Stimulated activated CD4-positive, alpha-beta T cell treated with anti-CD3 and anti-CD28 coated beads, Interleukin-4, amount 100 ng/mL, for 1 hour (primary cell): Measurements from ENCODE around the gene USP32.
A peak's percentile ranks its signal among the peaks of the same experiment; 100 is the strongest.
"Not testable (repeated sequence)": the region's sequence is repeated elsewhere in the genome, so short reads cannot be mapped to it uniquely, and the experiment has no call there.

Source experiments
- DNase-seq: peaks from one replicate; pipeline ENCODE4 v3.0.0-alpha.2; 2020

USP32 gene

DNA sequence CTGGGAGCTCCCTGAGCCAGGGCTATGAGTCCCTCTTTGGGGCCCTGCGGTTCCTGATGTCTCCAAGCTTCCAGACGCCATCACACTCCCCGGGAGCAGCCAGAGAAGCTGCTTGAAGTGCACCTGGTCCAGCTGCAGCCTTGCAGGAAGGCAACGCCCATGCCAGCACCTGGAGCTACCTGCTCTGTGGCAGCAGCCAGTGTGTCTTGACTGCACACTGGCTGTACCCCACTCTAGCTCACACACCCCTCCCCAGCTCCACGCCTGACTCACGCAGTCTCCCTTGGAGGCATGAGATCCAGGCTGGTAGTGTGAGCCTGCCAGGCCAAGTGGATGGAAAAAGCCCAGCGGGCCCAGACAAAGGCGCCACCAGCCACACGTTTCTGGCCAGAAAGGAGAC, 63.3 kb downstream of the USP32 start:
- no peak for DNase-seq

DNA sequence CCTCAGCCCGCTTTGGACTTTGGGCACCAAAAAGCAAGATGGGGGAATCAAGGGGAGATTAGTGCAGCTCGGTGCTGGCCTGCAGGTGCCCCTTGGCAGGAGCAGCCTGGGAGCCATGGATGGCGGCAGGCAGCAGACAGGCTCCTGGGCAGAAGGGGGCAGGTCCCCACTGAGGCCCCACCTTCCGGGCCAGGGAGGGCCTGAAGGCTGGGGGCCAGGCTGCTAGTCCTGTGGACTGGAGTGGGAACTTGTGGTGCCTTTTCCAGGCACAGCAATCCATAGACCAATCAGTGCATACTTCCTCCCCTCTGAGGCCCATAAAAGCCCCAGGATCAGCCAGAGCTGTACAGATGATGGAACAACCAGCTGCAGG, 64.0 kb downstream of the USP32 start:
- DNase-seq: no peak

DNA sequence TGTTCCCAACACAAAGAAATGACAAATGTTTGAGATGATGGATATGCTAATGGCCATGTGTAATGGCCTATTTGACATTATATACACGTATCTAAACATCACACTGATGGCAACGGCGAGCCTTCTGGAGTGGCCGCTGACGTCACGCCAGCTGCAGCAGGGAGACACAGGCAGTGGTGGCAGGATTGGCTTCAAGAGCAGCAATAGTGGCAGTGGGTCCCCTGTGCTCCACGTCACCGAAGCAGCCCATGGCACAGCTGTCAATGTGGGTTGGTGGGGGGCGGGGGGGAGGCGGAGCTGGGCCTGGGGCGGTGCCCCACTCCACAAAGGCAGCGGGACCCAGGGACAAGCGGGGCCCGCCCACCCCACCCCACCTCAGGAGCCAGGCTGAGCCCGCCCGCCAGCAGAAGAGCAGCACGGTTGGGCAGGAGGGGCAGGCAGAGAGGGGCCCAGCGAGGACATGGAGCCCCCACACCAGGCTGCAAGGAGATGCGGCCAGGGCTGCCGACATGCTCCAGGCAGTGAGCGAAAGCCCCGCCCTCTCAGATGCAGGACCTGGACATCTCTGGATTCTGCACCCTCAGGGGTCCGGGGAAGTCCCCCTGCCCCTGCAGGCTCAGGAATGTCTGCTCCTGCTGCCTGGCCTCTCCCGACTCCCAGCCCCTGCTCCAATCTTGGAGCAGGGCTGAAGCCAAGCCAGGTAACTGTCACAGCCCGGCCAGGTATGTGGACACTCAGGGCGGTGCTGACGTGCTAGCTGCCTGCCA, 64.6 kb downstream of the USP32 start:
- no peak for DNase-seq

DNA sequence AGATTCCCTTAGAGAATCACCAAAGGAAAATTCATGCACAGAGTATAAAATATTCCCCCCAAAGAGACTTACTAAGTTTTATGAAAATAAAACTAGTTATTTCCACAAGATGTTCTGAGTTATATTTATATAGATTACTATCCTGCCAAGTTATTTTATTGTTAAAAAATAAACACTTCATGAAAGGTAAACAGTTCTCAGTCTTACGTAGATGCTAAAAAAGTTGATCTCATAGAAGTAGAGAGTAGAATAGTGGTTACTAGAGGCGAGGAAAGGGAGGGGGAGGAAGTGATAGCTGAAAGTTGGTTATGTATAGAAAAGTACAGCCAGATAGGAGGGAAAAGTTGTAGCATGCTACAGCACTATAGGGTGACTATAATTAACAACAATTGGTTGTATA, 65.2 kb downstream of the USP32 start:
- DNase-seq: no peak

DNA sequence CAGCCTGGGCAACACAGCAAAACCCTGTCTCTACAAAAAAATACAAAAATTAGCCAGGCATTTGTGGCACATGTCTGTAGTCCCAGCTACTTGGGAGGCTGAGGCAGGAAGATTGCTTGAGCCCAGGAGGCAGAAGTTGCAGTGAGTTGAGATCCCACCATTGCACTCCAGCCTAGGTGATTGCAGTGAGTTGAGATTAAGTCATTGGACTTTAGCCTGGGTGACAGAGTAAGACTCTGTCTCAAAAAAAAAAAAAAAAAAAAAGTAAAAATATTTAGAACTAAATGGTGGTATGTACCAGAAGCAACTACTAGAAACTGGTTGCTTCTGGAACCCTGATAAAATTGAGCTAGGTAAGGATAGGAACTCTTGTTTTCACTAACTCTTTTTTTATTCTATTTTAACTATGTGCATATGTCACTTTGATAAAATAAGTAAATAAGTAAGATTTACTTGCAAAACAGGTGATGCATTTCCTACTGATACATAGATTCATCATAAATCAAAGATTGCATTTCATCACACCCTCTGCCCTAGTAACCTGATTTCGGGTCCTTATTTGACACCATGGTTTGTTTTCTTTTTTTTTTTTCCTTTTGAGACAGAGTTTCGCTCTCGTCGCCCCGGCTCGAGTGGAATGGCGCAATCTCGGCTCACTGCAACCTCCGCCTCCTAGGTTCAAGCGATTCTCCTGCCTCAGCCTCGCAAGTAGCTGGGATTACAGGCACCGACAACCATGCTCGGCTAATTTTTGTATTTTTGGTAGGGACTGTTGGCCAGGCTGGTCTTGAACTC, 66.0 kb downstream of the USP32 start:
- DNase-seq: no peak

DNA sequence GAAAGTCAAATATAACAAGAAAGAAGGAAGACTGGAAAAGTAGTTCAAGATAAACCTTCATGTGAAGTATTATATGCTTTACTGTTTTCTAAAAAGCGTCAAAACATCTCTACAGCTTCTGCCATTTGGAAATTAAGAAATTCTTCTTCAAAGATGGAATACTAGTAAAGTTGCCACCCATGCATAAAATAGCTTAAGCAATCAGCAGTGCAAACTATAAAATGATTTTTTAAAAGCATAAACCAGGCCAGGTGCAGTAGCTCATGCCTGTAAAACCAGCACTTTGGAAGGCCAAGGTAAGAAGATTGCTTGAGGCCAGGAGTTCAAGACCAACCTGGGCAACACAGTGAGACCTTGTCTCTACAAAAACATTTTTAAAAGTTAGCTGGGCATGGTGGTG, 68.2 kb downstream of the USP32 start:
- DNase-seq: no peak

DNA sequence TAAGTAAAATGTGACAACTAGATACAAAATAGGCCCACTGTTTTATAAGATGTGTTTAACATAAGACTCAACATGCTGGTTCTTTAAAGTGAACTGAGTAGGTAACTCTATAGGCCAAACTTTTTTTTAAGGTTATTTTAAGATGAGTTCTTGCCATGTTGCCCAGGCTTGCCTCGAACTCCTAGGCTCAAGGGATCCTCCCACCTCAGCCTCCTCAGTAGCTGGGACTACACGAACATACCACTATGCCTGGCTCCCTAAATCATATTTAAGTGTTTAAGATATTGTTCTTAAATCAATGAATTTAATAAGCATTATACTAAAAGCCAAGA, 69.9 kb downstream of the USP32 start:
- no peak for DNase-seq

DNA sequence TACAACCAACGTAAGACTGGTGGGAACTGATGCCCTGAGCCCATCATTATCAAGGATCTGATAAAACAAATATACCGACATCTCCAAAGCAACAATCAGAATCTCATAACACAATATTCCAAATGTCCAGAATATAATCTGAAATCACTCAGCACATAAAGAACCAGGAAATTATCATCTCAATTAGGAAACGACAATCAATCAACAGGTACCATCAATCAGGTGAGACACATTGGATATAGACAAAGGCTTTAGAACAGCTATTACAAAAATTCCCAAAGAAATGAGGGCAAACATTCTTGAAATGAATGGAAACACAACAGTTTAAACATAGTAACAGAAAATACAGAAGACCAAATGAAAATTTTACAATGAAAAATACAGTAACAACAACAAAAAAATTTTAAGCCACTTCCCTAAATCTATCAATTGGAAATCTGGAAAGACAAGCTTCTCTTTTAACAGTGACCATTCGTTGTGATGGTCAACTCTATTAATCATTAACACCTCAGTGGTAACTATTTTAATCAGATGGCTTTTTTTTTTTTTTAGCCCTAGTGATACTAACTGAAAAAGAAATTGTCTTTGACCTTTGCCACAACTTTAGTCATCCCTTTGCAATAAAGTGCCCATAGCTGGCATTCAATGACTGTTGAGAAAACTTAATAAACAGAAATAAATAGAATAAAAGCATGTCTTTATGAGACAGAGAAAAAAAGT, 70.4 kb downstream of the USP32 start:
- no peak for DNase-seq

DNA sequence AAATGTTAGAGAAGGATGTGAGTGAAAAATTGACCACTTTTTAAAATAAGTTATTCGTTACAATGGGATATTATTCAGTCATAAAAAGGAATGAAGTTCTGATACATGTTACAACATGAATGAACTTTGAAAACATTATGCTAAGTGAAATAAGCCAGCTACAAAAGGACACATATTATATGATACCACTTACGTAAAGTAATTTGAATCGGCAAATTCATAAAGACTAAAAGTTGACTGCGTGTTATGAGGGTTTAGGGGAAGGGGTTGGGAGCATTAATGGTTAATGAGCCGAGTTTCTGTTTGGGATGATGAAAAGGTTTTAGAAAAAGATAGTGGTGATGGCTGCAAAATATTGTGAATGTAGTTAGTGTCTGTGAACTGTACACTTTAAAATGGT, 73.1 kb downstream of the USP32 start:
- DNase-seq: no peak

DNA sequence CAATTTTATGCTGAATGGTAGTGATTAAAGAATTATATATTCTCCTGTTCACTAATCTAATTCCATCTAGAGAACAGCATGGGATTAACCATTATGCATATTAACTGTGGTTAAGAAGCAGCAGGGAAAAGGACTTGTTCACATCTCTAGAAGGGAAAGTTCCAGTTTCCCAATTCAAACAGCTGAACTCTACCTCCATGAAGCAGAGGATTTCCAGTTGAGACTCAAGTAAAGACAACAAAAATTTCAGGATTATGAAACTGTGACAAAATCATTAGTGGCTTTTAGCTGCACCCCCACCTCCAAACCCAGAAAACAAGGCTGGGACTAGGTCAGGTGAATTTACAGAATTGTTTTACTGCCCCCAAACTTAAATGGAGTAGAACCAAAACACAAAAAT, 73.6 kb downstream of the USP32 start:
- DNase-seq: no peak

DNA sequence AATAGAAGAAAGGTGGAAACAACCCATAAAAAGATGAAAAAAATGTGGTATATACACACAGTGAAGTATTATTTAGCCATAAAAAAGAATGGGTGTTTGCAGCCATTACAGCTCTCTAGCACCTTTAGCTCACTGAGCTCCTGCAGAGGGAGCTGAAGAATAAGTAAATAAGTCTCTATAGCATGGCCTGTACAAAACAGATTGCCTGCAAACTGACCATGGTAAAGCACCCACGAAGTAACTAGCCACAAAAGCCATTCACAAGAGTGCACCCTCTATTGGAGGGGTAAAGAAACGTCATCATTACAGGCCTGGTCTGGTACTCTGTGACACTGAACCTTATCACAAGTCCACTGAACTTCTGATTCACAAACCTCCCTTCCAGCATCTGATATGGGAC, 76.3 kb downstream of the USP32 start:
- no peak for DNase-seq

DNA sequence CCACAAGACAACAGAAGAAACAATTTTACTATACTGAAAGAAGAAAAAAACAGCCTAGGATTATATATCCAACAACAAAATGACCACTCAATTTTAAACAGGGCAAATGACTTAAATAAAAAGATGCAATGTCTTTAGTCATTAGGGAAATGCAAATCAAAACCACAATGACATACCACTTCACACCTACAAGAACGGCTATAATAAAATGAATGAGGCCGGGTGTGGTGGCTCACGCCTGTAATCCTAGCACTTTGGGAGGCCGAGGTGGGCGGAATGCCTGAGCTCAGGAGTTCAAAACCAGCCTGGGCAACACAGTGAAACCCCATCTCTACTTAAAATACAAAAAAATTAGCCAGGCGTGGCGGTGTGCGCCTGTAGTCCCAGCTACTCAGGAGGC, 77.0 kb downstream of the USP32 start:
- not testable (repeated sequence) for DNase-seq

DNA sequence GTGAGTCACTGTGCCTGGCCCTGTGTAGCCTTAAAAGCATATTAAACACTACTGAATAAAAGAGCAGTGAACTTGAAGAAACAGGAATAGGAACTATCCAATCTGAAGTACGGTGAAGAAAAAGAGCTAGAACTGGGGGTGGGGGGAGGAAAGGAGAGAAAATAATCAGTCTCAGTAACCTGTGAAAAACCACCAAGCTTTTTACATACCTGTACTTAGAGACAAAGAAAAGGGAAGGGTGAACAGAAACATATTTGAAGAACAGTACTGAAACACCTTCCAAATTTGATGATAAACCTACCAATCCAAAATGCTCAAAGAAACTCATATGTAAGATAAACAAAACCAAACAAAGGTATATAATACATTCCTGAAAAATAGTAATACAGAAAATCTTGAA, 77.5 kb downstream of the USP32 start:
- DNase-seq: no peak

DNA sequence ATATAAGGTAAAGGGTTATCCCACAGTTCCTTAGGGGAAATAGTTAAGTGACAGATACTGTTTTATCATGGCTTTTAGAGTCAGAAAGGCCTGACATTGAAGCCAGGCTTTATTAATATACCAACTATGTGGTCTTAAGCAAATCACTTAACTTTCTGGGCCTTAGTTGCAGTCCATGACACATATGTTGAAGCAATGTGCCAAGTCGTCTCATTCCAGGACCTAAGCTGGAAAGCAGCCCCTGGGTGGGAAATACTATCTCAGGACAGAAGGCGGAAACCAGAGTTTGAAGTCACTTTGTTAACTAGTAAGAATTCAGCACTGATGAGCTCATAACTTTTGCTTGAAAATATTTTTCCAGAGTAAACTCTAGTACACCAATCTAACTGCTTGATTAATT, 80.0 kb downstream of the USP32 start:
- no peak for DNase-seq

DNA sequence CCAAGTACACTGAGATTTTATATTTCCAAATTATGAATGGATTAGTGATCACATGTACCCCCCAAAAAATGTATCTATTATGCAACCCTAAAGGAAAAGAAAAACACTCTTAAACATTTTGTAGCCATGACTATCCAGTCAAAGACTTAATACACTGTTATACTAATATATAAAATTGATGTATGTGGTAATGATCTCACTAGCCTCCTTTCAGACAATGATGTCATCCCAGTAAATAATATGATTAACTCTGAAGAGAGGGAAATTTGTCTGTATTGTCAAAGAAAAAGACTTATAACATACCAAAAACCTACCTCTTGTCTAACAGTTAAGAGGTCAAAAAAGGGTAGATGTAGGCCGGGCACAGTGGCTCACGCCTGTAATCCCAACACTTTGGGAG, 80.7 kb downstream of the USP32 start:
- no peak for DNase-seq

DNA sequence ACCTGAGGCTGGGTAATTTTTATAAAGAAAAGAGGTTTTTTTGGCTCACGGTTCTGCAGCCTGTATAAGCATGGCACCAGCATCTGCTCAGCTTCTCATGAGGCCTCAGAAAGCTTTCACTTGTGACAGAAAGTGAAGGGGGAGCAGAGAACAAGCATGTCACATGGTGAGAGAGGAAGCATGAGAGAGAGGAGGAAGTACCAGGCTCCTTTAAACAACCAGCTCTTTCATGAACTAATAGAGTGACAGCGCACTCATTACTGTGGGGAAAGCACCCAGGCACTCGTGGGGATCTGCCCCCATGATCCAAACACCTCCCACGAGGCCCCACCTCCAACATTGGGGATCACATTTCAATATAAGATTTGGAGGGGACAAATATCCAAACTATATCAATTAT, 86.8 kb downstream of the USP32 start:
- DNase-seq: peak; percentile 12

DNA sequence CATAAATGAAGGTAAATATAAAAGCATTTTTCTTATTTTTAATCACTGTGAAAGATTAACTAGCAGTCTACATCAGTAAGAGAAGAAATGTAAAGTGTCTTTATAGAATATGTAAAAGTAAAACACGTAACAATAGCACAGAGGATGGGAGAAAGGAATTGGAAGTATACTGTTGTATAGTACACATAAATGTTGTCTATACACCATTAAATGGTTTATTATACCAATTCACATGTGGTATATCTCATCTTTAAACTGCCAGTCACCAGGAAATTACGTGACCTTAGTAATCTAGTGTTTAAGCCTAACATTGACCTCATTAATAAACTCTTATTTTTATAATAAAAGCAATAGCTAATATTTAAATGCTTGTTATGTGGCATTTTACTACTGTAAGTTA, 87.4 kb downstream of the USP32 start:
- DNase-seq: no peak

DNA sequence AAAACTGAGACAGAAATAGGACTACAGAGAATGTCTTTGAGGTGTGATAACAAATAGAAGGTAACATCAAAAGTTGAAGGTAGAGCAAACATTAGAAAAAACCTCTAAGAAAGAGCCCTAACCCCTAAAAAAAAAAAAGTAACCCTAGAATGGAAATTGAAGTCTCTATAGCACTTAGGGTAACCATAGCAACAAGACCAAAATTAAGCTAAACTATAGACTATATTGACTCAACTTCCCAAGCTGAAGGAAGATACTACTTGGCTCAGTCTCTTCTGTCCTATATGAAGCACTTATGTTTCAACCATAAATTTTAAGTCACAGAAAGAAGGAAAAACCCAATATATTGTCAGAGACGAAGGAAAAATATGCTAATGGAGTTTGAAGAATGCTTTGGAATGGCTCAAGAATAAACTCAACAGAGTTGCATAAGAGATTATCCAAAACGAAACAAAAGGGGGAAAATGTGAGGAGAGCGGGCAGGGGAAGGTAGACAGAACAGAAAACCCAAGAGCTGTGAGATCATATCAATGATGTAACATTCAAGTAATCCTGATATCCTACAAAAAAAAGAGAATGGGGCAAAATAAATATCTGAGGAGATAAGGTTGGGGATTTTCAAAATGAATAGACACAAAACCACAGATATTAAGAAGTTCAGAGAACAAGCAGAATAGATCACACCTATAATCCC, 88.4 kb downstream of the USP32 start:
- no peak for DNase-seq

DNA sequence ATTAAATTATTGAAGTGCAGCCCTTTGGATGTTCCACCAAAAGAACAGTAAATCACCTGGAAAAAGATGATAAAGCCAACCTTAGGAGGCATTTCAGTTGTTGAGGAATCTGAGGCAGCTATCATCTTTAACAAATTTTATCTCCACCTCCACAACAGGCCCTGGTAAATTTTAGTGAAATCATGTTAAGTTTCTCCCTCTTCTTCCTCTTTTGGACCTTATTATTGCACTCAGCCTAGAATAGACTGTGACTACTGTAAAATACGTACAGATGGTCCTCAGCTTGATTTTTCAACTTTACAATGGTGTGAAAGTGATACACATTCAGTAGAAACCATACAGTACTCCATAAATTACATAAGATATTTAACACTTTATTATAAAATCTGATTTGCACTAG, 90.3 kb downstream of the USP32 start:
- DNase-seq: no peak

DNA sequence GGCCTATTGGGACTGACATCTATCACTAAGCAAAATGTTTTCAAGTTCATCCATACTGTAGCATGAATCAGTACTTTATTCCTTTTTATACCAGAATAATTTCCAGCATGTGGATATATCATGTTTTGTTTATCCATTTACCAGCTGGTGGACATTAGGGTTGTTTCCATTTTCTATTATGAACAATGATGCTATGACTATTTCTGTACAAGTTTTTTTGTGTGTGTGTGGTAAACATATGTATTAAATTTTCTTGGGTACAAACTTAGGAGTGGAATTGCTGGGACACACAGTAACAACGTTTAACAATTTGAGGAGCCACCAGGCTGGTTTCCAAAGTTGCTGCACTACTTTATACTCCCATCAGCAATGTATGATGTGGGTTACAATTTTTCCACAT, 91.0 kb downstream of the USP32 start:
- no peak for DNase-seq

DNA sequence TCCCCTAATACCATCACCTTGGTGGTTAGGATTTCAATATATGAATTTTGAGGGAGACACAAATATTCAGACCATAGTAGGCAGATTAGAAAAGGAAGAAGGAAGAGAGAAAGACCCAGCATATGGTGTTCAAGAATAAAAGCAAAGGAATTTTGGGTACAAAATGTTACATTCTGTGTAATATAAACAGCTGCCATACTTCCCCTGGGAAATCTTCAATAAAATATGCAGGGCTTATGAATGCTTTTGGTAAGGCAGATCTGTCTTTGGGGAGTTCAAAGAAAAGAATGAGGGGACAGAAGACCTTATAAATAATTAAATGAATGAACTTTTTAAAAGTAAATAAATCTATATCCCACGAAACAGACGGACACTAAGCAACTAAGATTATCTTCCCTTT, 91.9 kb downstream of the USP32 start:
- no peak for DNase-seq

DNA sequence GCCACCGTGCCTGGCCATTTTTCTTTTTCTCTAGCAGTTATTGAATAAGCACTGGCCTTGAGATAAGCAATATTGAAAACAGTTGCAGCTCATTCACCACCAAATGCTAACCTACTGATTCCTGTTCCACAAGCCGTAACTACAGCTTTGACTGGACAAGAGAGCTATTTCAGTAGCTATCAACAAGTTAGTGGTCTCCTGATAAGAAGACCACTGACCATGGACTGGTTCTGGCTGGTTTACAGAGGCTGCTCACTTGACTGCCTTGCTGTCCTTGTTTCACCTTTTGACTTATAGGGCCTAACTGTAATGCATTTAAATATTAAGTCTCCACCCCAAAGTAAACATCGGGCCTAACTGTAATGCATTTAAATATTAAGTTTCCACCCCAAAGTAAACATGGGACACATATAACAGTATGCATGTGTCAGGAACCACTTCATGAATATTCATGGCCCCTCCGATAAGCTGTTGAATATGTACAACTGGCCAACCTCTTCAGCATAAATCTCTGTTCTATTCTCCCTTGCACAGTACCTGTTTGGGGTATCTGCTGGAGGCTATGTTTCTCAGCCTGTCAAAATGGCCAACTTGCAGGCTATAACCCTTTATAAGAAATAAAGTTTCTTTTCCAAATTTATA, 94.1 kb downstream of the USP32 start:
- DNase-seq: no peak

DNA sequence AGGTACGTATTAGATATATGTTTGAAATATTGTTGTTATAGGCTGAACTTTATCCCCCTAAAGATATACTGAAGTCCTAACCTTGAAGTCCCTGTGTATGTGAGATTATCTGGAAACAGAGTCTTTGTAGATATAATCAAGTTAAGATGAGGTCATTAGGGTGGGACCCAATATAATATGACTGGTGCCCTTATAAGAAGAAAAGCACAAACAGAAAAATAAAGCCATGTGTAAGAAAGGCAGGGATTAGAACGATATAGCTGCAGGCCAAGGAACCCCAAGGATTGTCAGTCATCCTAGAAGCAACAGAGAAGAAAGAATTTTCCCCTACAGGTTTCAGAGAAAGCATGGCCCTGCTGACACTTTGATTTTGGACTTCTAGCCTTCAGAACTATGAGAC, 95.8 kb downstream of the USP32 start:
- no peak for DNase-seq
